ENCODE measurements around the gene NDUFB6. TPM values are rescaled to one million over a fixed set of nuclear protein-coding genes. Genes with fewer than 3 reads are reported as not detected.

NDUFB6 gene
- total RNA-seq, 1 donor from 2014 or later = 43.4 TPM

DNA sequence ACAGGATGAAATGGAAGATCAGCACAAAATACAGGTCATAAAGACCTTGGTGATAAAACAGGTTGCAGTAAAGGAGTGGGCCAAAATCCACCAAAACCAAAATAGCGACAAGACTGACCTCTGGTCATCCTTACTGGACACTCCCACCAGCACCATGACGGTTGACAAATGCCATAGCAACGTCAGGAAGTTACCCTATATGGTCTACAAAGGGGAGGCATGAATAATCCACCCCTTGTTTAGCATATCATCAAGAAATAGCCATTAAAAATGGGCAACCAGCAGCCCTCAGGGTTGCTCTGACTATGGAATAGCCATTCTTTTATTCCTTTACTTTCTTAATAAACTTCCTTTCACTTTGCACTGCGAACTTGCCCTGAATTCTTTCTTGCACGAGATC, 6.0 kb upstream of the NDUFB6 start:
- TF ChIP-seq, protein P1, sequence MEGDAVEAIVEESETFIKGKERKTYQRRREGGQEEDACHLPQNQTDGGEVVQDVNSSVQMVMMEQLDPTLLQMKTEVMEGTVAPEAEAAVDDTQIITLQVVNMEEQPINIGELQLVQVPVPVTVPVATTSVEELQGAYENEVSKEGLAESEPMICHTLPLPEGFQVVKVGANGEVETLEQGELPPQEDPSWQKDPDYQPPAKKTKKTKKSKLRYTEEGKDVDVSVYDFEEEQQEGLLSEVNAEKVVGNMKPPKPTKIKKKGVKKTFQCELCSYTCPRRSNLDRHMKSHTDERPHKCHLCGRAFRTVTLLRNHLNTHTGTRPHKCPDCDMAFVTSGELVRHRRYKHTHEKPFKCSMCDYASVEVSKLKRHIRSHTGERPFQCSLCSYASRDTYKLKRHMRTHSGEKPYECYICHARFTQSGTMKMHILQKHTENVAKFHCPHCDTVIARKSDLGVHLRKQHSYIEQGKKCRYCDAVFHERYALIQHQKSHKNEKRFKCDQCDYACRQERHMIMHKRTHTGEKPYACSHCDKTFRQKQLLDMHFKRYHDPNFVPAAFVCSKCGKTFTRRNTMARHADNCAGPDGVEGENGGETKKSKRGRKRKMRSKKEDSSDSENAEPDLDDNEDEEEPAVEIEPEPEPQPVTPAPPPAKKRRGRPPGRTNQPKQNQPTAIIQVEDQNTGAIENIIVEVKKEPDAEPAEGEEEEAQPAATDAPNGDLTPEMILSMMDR (IDR thresholded peaks at IDR 0.05) = no peak
- no peaks in the 10 kb centered on the region for H3K36me3 Mint-ChIP-seq (ENCODE audit: low read depth)
- H3K9me3 Mint-ChIP-seq (ENCODE audit: low read depth) = no peaks in the 10 kb centered on the region
- H3K27me3 Mint-ChIP-seq (ENCODE audit: low read depth) = peaks cover 22% of the 10 kb centered on the region
- H3K27ac Mint-ChIP-seq (ENCODE audit: unreplicated experiment) = no peak overlapping the region
- H3K4me1 Mint-ChIP-seq (ENCODE audit: low read depth) = peaks cover 2% of the 10 kb centered on the region
- no peak for DNase-seq (ENCODE audit: low spot score)
- no peak overlapping the region for H3K4me3 Mint-ChIP-seq (ENCODE audit: unreplicated experiment)

DNA sequence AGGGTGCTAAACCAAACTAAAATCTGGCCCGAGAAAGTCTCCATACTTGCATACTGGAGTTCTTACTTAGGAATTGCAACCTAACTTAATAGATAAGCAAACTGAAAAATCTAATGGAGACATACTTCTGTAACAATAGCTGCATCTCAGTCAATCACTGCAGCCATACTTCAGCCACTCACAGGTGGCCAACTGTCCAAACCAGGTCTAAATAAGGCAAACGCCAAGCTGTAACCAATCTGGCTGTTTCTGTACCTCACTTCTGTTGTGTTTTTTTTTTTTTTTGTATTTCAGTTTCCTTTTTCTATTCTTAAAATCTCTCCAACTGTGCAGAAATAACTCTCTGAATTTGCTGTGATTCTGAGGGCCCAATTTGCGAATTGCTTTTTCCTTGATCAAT, 4.4 kb upstream of the NDUFB6 start:
- no peaks in the 10 kb centered on the region for H3K9me3 Mint-ChIP-seq (ENCODE audit: low read depth)
- H3K4me3 Mint-ChIP-seq (ENCODE audit: unreplicated experiment) = no peak overlapping the region
- H3K36me3 Mint-ChIP-seq (ENCODE audit: low read depth) = no peaks in the 10 kb centered on the region
- TF ChIP-seq, protein P1 (IDR thresholded peaks at IDR 0.05) = no peak
- H3K27me3 Mint-ChIP-seq (ENCODE audit: low read depth) = peaks cover 22% of the 10 kb centered on the region
- H3K27ac Mint-ChIP-seq (ENCODE audit: unreplicated experiment) = no peak overlapping the region
- H3K4me1 Mint-ChIP-seq (ENCODE audit: low read depth) = peaks cover 10% of the 10 kb centered on the region
- no peak for DNase-seq (ENCODE audit: low spot score)

DNA sequence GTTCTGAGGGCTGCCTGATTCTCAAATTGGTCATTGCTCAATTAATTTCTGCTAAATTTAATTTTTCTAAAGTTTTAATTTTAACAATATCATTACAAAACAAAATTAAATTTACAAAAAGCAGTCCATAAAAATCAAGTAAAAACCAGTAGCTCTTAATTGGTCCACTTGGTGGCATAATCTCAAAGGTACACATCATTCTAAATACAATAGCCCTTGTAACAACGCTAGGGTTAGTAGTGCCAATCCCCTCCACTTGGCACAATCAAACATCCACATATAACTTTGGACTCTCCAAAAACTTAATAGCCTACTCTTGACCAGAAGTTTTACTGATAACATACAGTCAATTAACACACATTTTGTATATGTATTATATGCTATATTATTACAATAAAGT, 1.9 kb upstream of the NDUFB6 start:
- H3K9me3 Mint-ChIP-seq (ENCODE audit: low read depth) = no peaks in the 10 kb centered on the region
- peaks cover 1% of the 10 kb centered on the region for H3K36me3 Mint-ChIP-seq (ENCODE audit: low read depth)
- H3K27ac Mint-ChIP-seq (ENCODE audit: unreplicated experiment) = no peak overlapping the region
- no peak for DNase-seq (ENCODE audit: low spot score)
- TF ChIP-seq, protein P1 (IDR thresholded peaks at IDR 0.05) = no peak
- H3K4me1 Mint-ChIP-seq (ENCODE audit: low read depth) = peaks cover 19% of the 10 kb centered on the region
- no peak overlapping the region for H3K4me3 Mint-ChIP-seq (ENCODE audit: unreplicated experiment)
- peaks cover 14% of the 10 kb centered on the region for H3K27me3 Mint-ChIP-seq (ENCODE audit: low read depth)

DNA sequence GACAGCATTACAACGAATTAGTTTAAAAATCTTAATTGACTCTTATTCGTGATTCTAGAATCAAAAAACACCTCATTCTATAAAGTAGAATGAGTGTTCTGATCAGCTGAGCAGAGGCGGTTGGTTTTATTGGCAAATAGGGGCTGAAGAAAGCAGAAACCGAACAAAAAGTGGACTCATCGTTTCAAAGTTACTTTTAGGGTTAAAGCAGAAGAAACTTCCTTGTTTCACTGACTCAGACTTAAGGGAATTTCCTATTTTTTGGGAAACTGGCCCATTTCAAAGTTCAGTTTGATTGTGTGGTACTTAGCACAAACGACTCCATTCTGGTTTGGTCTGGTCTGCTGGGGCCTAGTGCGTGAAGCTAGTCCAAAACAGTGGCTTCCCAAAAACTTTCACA, 862 bp upstream of the NDUFB6 start:
- no peak overlapping the region for H3K27ac Mint-ChIP-seq (ENCODE audit: unreplicated experiment)

DNA sequence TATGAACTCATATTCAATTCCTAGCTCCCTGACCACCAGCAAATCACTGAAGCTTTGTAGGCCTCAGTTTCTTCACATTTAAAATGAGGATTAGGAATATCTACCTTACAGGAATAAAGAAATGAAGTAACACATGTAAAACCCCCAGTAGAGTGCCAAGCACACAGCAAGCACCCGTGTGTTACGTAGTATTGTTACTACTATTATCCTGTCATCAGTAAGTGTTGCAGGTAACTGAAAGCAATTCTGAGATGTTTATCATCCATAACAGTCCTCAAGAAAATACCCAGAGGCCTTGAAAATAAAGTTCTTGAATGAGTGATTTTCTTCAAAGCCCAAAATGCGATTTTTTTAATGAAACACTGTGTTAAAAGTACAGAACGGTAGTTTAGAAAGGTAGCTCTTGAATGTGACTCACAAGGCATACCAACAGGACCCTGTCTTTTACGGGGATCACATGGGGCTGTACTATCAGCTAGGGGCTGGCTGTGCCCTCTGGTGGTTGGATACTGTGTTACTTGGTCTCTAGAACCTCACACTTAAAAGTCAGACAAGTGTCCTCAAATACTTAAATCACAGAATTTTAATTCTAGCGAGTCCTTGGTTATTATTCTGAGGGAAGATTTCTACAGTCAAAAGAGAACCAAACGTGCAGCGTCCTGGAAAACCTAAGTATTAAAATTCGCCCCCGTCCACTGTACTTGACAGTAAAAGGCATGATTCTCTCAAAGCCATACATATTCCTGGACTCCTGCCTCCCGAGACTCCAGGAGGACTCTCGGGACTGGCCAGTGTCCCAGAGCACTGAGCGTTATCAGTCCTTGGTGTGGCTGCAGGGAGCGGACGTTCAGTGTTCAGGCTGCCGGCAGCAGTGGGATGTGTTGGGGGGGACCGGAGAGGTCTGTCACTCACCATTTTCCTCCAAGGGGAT, 725 bp downstream of the NDUFB6 start:
- H3K27ac Mint-ChIP-seq (ENCODE audit: unreplicated experiment) = peak overlapping the region; percentile 99
- peak overlapping the region; percentile 97 for H3K4me3 Mint-ChIP-seq (ENCODE audit: unreplicated experiment)
- peaks cover 19% of the 10 kb centered on the region for H3K4me1 Mint-ChIP-seq (ENCODE audit: low read depth)
- no peaks in the 10 kb centered on the region for H3K9me3 Mint-ChIP-seq (ENCODE audit: low read depth)
- peaks cover 5% of the 10 kb centered on the region for H3K27me3 Mint-ChIP-seq (ENCODE audit: low read depth)
- H3K36me3 Mint-ChIP-seq (ENCODE audit: low read depth) = peaks cover 3% of the 10 kb centered on the region
- TF ChIP-seq, protein P1 (IDR thresholded peaks at IDR 0.05) = peak; percentile 90
- no peak for DNase-seq (ENCODE audit: low spot score)

More for the DNA sequence above, 862 bp upstream of the NDUFB6 start:
- Mint-ChIP-seq H3K27me3 (ENCODE audit: low read depth) (peaks cover 11% of the 10 kb centered on the region), H3K4me1 (ENCODE audit: low read depth) (peaks cover 19% of the 10 kb centered on the region), H3K36me3 (ENCODE audit: low read depth) (peaks cover 2% of the 10 kb centered on the region), H3K4me3 (ENCODE audit: unreplicated experiment) (no peak overlapping the region), H3K9me3 (ENCODE audit: low read depth) (no peaks in the 10 kb centered on the region)
- TF ChIP-seq, protein P1 (IDR thresholded peaks at IDR 0.05) = no peak
- no peak for DNase-seq (ENCODE audit: low spot score)

All from chondrocyte (in vitro differentiated cells).